ENCODE data around the gene FSIP1. TPM values are rescaled to one million over a fixed set of nuclear protein-coding genes. Genes with fewer than 3 reads are reported as not detected.

The FSIP1 gene
- total and polyA plus RNA-seq, 9 of the 15 experiments (the other 6 are each of a cell fraction or from before 2014, with no cell fraction given): 0.07 to 0.51 (median 0.29) TPM

DNA sequence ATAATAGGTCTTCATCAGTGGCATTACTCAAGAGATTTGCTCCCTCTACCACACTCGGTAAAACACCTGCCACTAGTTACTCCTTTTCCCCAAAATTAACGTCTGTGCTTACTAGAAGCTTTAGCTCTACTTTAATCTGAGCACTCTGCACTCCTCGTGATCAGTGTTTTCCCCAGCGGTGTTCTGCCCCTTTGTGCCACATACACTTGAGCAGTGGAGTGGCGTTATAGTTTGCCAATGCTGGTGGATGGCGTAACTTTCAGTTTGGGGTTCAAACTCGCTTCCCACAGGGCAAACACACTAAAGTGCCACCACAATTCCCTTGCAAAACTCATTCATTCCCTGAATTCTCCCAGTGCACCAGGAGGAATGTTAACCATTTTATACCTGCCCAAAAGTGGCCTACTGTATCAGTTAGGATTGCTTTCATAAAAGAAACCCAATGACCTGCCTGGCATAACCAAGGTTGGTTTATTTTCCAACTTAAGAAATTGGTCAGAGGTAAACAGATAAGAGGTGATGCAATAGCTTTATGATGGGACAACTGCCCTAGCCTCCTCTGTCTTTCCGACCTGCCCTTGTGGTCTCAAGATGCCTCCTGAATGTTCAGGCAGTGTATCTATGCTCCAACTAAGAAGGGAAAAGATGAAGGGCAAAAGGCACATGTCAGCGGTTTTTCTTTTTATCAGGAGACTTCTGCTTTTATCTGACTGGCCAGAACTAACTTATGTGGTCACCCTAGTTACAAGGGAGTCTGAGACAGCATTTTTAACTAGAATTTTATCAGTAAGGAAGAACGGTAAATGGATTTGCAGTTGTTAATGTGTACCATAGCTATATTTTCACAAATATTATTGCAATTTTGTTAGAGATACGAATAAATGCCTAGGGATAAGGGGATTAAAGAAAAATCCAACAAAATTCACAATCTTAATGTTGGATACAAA lies 83.9 kb downstream of the FSIP1 start (continued):
- TF ChIP-seq, protein P1, sequence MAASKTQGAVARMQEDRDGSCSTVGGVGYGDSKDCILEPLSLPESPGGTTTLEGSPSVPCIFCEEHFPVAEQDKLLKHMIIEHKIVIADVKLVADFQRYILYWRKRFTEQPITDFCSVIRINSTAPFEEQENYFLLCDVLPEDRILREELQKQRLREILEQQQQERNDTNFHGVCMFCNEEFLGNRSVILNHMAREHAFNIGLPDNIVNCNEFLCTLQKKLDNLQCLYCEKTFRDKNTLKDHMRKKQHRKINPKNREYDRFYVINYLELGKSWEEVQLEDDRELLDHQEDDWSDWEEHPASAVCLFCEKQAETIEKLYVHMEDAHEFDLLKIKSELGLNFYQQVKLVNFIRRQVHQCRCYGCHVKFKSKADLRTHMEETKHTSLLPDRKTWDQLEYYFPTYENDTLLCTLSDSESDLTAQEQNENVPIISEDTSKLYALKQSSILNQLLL (CRISPR knock-in tag; IDR thresholded peaks at IDR 0.05; ENCODE audit: borderline replicate concordance): no peak
- TF ChIP-seq RBM34 (IDR thresholded peaks at IDR 0.05; ENCODE audit: borderline replicate concordance, insufficient read depth, low read length) (no peak), SETDB1 (IDR thresholded peaks at IDR 0.05; ENCODE audit: low read length) (no peak), FOSL1 (tag; conservative IDR thresholded peaks at IDR 0.05) (peak; percentile 47), NFE2L1 (tag; IDR thresholded peaks at IDR 0.05; ENCODE audit: borderline replicate concordance, low read depth) (no peak), SP2 (IDR thresholded peaks at IDR 0.05; ENCODE audit: extremely low read depth, low read depth, low read length, poor library complexity, severe bottlenecking) (no peak), ZNF282 (CRISPR knock-in tag; IDR thresholded peaks at IDR 0.05) (no peak), KAT2B (IDR thresholded peaks at IDR 0.05; ENCODE audit: low read depth, low read length) (no peak), ZNF217 (CRISPR knock-in tag; IDR thresholded peaks at IDR 0.05) (no peak), KLF10 (CRISPR knock-in tag; IDR thresholded peaks at IDR 0.05) (no peak), JUN (IDR thresholded peaks at IDR 0.05; ENCODE audit: borderline replicate concordance, low read depth, low read length) (0 out of 2 replicates have a peak, but pooled peaks have one; percentile 16), JUN (CRISPR knock-in tag; IDR thresholded peaks at IDR 0.05; ENCODE audit: borderline replicate concordance) (no peak), NFRKB (IDR thresholded peaks at IDR 0.05; ENCODE audit: low read depth) (peak; percentile 59; the same call in 1 of the 2 replicates), BRD4 (IDR thresholded peaks at IDR 0.05) (no peak)
- TF ChIP-seq, protein P2, sequence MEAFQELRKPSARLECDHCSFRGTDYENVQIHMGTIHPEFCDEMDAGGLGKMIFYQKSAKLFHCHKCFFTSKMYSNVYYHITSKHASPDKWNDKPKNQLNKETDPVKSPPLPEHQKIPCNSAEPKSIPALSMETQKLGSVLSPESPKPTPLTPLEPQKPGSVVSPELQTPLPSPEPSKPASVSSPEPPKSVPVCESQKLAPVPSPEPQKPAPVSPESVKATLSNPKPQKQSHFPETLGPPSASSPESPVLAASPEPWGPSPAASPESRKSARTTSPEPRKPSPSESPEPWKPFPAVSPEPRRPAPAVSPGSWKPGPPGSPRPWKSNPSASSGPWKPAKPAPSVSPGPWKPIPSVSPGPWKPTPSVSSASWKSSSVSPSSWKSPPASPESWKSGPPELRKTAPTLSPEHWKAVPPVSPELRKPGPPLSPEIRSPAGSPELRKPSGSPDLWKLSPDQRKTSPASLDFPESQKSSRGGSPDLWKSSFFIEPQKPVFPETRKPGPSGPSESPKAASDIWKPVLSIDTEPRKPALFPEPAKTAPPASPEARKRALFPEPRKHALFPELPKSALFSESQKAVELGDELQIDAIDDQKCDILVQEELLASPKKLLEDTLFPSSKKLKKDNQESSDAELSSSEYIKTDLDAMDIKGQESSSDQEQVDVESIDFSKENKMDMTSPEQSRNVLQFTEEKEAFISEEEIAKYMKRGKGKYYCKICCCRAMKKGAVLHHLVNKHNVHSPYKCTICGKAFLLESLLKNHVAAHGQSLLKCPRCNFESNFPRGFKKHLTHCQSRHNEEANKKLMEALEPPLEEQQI (IDR thresholded peaks at IDR 0.05): 0 out of 2 replicates have a peak, but pooled peaks have one; percentile 53
- TF ChIP-seq, protein P3, sequence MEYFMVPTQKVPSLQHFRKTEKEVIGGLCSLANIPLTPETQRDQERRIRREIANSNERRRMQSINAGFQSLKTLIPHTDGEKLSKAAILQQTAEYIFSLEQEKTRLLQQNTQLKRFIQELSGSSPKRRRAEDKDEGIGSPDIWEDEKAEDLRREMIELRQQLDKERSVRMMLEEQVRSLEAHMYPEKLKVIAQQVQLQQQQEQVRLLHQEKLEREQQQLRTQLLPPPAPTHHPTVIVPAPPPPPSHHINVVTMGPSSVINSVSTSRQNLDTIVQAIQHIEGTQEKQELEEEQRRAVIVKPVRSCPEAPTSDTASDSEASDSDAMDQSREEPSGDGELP (CRISPR knock-in tag; IDR thresholded peaks at IDR 0.05; ENCODE audit: borderline replicate concordance): no peak
- TF ChIP-seq, protein P4, sequence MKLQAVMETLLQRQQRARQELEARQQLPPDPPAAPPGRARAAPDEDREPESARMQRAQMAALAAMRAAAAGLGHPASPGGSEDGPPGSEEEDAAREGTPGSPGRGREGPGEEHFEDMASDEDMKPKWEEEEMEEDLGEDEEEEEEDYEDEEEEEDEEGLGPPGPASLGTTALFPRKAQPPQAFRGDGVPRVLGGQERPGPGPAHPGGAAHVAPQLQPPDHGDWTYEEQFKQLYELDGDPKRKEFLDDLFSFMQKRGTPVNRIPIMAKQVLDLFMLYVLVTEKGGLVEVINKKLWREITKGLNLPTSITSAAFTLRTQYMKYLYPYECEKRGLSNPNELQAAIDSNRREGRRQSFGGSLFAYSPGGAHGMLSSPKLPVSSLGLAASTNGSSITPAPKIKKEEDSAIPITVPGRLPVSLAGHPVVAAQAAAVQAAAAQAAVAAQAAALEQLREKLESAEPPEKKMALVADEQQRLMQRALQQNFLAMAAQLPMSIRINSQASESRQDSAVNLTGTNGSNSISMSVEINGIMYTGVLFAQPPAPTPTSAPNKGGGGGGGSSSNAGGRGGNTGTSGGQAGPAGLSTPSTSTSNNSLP (IDR thresholded peaks at IDR 0.05; ENCODE audit: borderline replicate concordance, low read depth, low read length): 0 out of 2 replicates have a peak, but pooled peaks have one; percentile 41

Data from K562 (cell line).